HepG2 (cell line): ENCODE results near the gene REP15. TPM values are rescaled to one million over a fixed set of nuclear protein-coding genes. Genes with fewer than 3 reads are reported as not detected.

ENCODE experiments used
- GABPB1 ChIP-seq: IDR thresholded peaks from 2 replicates; pipeline ENCODE4 v1.6.1; 2016; ENCODE audit warnings: mild to moderate bottlenecking, missing genetic modification reagents, moderate library complexity, missing compliant biosample characterization
- GMEB2 ChIP-seq: IDR thresholded peaks from 2 replicates; pipeline ENCODE4 v1.6.1; 2016; ENCODE audit warnings: missing biosample characterization, missing genetic modification reagents, low read depth
- HOXA5 ChIP-seq: sonication (generic); formaldehyde crosslinking; IDR thresholded peaks from 2 replicates; pipeline ENCODE4 v1.4.0; 2020; ENCODE audit warnings: missing genetic modification reagents
- ONECUT2 ChIP-seq: sonication (generic); formaldehyde crosslinking; IDR thresholded peaks from 2 replicates; pipeline ENCODE4 v1.4.0; 2020; ENCODE audit warnings: missing genetic modification reagents
- SKIL ChIP-seq: sonication (generic); formaldehyde crosslinking; IDR thresholded peaks from 2 replicates; pipeline ENCODE4 v1.8.0; 2022; ENCODE audit warnings: missing genetic modification reagents, mild to moderate bottlenecking, moderate library complexity, borderline replicate concordance
- ZBTB42 ChIP-seq: sonication (generic); formaldehyde crosslinking; IDR thresholded peaks from 2 replicates; pipeline ENCODE4 v1.5.0; 2020; ENCODE audit warnings: mild to moderate bottlenecking, missing genetic modification reagents
- ZC3H4 ChIP-seq: sonication (generic); formaldehyde crosslinking; IDR thresholded peaks from 2 replicates; pipeline ENCODE4 v1.4.0; 2020; ENCODE audit warnings: missing genetic modification reagents, borderline replicate concordance
- ZNF136 ChIP-seq: sonication (generic); formaldehyde crosslinking; IDR thresholded peaks from 2 replicates; pipeline ENCODE4 v1.8.1; 2022; ENCODE audit warnings: low read depth, mild to moderate bottlenecking, moderate library complexity, missing genetic modification reagents
- ZNF318 ChIP-seq: sonication (generic); formaldehyde crosslinking; IDR thresholded peaks from 2 replicates; pipeline ENCODE4 v1.4.0; 2020; ENCODE audit warnings: mild to moderate bottlenecking, missing genetic modification reagents
- ZNF556 ChIP-seq: sonication (generic); formaldehyde crosslinking; IDR thresholded peaks from 2 replicates; pipeline ENCODE4 v1.4.0; 2020; ENCODE audit warnings: mild to moderate bottlenecking, missing genetic modification reagents, borderline replicate concordance
- ZSCAN20 ChIP-seq: sonication (generic); formaldehyde crosslinking; IDR thresholded peaks from 2 replicates; pipeline ENCODE4 v1.4.0; 2020; ENCODE audit warnings: missing genetic modification reagents, mild to moderate bottlenecking, borderline replicate concordance
- ZZZ3 ChIP-seq: sonication (generic); formaldehyde crosslinking; IDR thresholded peaks from 2 replicates; pipeline ENCODE4 v1.4.0; 2020; ENCODE audit warnings: missing genetic modification reagents, mild to moderate bottlenecking, borderline replicate concordance
- polyA plus RNA-seq, 8 experiments: library from polyadenylated mRNA; depleted of rRNA in 3 of 8; stranded (reverse) in 7 of 8; unstranded in 1 of 8; fragments of >200 nt; fragmentation: Illumina TruSeq in 4 of 8; extraction: Trizol in 4 of 8; gene quantifications; 2 replicates each; pipeline versions ENCODE4 v1.2.1 to v1.2.3, GENCODE V29; 2011 to 2016; ENCODE audit warnings: low read depth in 4 of 8, missing spikeins in 1 of 8, mixed read lengths in 1 of 8; ENCODE audit not compliant: insufficient read depth in 1 of 8
- total RNA-seq, 5 experiments: library from RNA; depleted of rRNA; stranded (reverse); fragments of >200 nt; fragmentation: Illumina TruSeq; extraction: Trizol; gene quantifications; 2 replicates each; pipeline ENCODE4 v1.2.3, GENCODE V29; 2016; ENCODE audit warnings: low read depth in 1 of 5
- TF ChIP-seq, protein P1 (sequence below): sonication (generic); formaldehyde crosslinking; IDR thresholded peaks from 2 replicates; pipeline ENCODE4 v1.8.1; 2022; ENCODE audit warnings: low read depth, mild to moderate bottlenecking, missing genetic modification reagents

The REP15 gene
- total and polyA plus RNA-seq, 2 of the 13 experiments (the other 11 are each of a cell fraction or from before 2014, with no cell fraction given): 0.12 to 0.64 TPM

- TF ChIP-seq ZNF318 (CRISPR knock-in tag) (peak; percentile 47; the same call in 1 of the 2 replicates), ZZZ3 (CRISPR knock-in tag) (peak; percentile 59; the same call in 1 of the 2 replicates), ZNF556 (CRISPR knock-in tag) (peak; percentile 96), ZSCAN20 (CRISPR knock-in tag) (no peak), GABPB1 (peak; percentile 87), ZNF136 (CRISPR knock-in tag) (0 out of 2 replicates have a peak, but pooled peaks have one; percentile 20), SKIL (CRISPR knock-in tag) (peak; percentile 31; the same call in 1 of the 2 replicates), ZC3H4 (peak; percentile 83; the same call in 1 of the 2 replicates), GMEB2 (CRISPR knock-in tag) (peak; percentile 57), ZBTB42 (CRISPR knock-in tag) (peak; percentile 80; the same call in 1 of the 2 replicates), HOXA5 (peak; percentile 97), ONECUT2 (CRISPR knock-in tag) (peak; percentile 36; the same call in 1 of the 2 replicates)
- TF ChIP-seq, protein P1, sequence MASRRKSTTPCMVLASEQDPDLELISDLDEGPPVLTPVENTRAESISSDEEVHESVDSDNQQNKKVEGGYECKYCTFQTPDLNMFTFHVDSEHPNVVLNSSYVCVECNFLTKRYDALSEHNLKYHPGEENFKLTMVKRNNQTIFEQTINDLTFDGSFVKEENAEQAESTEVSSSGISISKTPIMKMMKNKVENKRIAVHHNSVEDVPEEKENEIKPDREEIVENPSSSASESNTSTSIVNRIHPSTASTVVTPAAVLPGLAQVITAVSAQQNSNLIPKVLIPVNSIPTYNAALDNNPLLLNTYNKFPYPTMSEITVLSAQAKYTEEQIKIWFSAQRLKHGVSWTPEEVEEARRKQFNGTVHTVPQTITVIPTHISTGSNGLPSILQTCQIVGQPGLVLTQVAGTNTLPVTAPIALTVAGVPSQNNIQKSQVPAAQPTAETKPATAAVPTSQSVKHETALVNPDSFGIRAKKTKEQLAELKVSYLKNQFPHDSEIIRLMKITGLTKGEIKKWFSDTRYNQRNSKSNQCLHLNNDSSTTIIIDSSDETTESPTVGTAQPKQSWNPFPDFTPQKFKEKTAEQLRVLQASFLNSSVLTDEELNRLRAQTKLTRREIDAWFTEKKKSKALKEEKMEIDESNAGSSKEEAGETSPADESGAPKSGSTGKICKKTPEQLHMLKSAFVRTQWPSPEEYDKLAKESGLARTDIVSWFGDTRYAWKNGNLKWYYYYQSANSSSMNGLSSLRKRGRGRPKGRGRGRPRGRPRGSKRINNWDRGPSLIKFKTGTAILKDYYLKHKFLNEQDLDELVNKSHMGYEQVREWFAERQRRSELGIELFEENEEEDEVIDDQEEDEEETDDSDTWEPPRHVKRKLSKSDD (CRISPR knock-in tag): peak; percentile 90
These were observed 14.5 kb downstream of the REP15 start, which contains the start of gene MRPS35 (continued) for GRCh38 chr12:27710592-27711316.
